GM04503 (cell line): ENCODE data around the gene PTAR1.
A peak's percentile ranks its signal among the peaks of the same experiment; 100 is the strongest.
"Not testable (repeated sequence)": the region's sequence is repeated elsewhere in the genome, so short reads cannot be mapped to it uniquely, and the experiment has no call there.

Source experiments
- DNase-seq: peaks from one replicate; pipeline ENCODE4 v3.0.0-alpha.2; 2012; ENCODE audit warnings: low read depth

PTAR1 gene, protein sequence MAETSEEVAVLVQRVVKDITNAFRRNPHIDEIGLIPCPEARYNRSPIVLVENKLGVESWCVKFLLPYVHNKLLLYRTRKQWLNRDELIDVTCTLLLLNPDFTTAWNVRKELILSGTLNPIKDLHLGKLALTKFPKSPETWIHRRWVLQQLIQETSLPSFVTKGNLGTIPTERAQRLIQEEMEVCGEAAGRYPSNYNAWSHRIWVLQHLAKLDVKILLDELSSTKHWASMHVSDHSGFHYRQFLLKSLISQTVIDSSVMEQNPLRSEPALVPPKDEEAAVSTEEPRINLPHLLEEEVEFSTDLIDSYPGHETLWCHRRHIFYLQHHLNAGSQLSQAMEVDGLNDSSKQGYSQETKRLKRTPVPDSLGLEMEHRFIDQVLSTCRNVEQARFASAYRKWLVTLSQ

DNA sequence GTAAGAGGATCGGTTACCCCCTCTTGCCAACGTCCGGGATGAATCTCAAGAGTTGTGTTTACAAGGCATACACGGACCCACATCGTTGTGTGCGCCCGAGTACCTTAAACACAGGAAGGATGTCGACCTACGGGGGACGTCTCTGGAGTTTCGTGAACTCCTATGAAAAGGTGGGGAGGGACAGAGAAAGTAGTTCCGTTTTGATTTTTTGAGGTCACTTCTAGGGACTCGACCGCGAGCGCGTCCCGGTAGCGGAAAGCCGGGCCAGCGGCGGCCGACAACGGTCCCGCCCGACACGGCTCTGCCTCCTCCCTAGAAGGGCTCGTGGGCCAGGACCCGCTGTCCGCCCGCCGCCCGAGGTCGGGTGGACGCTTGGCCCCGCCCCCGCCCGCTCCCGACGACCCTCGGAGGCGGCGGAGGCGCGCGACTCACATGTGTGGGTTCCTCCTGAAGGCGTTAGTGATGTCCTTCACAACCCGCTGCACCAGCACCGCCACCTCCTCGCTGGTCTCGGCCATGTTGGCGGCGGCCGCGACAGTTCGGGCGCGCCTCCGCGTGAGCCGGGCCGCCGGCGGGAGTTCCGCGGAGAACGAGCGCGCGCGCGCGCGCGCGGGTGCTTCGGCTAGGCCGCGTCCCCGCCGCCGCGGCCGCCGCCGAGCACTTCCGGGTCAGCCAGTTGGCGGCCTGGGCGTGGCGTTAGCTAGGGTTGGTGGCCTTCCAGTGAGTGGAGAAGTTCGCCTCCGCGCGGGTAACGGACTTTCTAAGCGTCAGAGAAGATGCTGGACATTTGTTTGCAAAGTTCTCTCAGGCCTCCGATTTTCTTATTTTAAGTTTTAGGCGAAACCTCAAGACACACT is at the start of gene PTAR1:
TSS of gene PTAR1 (minus strand) at position 591 of the 857 bp plus-strand sequence. CDS start at position 518, 73 bp downstream.
- no peak for DNase-seq

DNA sequence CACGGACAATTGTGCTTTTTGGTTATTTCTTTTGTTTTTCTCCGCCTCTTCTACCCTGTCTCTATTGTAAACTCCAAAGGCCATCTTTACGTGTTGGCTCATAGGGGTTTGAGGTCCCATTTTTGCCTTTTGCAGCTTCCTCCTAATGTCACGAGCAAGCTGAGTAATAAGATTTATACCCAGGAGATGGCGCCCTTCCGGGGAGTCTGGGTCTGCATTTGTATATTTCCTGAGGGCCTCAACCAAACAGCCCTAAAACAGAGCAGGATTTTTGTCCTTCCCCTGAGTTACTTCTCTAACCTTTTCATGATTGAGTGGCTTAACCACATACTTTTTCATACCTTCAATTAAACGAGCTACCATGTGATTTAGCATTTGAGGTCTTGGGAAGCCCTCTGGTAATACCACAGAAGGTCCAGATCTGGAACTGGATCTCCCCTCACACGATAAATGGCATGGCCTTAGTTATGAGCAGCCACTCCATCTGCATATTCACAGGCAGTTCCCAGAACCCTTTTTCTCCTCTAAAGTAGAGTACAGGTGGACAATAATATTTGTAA is 49.6 kb upstream of the PTAR1 start:
- DNase-seq = no peak

DNA sequence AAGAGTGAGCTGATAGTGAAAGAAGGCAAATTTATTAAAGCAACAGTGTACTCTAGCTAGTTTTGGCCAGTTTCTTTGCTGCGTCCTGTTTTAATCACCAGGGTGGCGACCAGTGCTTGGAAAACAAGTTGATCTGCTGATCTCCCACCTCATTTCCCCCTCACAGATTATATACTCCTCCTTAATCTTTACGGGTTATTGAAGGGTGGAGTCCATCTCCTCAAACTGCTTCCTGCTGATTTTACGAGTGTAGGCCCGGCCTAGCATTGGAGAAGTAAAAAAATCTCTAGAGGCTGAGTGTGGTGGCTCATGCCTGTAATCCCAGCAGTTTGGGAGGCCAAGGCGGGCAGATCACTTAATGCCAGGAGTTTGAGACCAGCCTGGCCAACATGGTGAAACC is 46.8 kb upstream of the PTAR1 start:
- DNase-seq = no peak

DNA sequence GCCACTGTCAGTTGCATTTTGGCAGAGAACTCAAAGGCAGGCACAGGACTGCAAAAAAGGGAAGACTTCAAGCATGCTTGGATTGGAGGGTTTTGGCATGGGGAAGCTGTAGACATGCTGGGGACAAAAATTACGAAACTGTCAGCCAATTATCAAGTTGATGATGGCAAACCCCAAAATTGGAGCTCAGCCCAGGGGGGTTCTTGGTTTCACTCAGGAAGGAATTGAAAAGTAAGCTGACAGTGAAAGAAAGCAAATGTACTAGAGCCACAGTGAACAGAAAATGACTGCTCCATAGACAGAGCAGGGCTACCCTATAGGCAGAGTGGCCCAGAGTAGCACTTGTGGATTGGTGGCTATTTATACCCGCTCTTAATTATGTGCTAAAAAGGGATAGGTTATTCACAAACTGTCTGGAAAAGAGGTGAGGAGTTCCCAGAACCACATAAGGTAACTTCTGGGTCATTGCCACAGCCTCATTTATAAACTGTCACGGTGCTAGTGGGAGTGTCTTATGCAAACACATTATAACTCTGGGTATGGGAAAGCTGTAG is 46.2 kb upstream of the PTAR1 start:
- DNase-seq = no peak

DNA sequence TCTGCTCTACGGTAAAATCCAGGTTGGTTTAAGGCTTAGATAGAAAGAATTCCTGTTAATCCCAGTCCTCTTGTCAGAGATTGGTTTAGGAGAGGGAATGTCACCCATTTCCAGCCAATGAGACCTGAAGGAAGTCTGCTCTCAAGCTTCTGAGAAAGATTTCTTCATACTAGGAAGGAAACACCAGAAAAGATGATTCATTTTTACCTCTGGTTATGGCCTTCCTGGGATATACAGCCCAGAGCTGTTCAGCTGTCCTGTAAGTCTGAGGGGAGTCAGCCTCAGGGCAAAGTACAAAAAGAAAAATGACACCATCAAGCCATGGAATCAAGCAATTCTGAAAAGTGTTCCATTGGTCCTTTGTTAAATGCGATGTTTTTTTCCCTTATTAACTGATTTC is 42.2 kb upstream of the PTAR1 start:
- no peak for DNase-seq

DNA sequence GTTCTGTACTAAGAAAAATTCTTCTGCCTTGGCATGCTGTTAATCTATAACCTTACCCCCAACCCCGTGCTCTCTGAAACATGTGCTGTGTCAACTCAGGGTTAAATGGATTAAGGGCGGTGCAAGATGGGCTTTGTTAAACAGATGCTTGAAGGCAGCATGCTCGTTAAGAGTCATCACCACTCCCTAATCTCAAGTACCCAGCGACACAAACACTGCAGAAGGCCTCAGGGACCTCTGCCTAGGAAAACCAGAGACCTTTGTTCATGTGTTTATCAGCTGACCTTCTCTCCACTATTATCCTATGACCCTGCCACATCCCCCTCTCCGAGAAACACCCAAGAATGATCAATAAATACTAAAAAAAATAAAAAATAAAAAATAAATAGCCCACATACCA is 40.2 kb upstream of the PTAR1 start:
- DNase-seq = not testable (repeated sequence)

DNA sequence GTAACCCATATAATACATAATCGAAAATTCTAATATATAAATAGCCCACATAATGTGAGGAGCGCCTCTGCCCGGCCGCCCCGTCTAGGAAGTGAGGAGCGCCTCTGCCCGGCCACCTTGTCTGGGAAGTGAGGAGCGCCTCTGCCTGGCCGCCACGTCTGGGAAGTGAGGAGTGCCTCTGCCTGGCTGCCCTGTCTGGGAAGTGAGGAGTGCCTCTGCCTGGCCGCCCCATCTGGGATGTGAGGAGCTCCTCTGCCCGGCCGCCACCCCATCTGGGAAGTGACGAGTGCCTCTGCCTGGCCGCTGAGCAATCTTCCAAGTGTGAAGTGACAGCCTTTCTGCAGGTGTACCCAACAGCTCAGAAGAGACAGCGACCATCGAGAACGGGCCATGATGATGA is 39.7 kb upstream of the PTAR1 start:
- not testable (repeated sequence) for DNase-seq

DNA sequence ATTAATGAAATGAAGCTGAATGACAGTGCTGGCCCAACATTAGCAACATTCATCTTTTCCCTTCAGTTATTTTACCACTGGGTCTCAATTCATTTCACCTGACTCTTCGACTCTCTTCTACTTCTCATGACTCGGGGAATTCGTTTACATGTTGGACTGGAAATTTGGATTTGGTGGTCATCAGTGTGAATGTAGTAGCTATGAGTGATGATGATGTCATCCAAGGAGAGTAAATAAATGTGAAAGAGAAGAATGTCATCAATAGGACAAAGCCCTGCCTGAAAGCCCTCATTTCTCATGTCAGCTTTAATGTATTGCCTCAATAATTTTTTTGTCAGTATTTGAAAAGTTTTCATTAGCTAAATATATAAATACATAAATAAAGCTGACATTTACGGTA is 38.9 kb upstream of the PTAR1 start:
- no peak for DNase-seq

DNA sequence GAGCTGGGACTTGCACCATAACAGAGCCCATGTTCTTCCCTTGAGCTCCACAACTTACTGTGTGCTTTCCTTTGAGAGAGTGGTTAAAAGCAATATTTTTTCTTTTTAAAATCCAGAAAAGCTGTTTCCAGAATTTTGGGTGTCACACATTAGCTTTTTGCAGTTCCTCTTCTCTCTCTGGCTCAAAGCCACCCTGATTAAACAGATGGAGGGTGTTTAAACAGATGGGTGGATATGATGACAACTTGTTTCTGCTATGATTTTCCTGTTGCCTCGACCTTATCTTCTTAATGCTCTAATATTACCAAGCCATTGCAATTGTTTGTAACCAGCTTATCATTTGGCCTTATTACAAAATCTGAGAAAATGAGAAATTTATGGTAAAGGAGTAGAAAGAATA is 37.9 kb upstream of the PTAR1 start:
- DNase-seq = no peak

DNA sequence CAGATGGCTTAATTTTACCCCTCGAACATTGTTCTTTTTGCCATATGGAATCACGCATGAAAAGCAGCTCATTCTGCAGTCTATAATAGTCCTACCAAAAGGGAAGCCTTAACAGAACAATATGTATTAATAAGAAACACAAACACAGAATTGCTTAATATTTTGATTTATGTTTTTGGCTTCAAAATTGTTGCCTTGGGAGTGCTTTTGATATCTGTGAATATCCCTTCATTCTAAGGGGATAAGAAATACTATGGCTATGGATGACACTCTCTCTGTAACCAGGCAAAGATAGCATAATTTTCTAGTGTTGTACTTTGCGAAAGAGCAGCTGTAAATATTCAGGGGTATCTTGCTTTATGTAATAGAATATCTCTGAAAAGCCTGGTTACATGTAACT is 34.5 kb upstream of the PTAR1 start:
- DNase-seq = no peak

DNA sequence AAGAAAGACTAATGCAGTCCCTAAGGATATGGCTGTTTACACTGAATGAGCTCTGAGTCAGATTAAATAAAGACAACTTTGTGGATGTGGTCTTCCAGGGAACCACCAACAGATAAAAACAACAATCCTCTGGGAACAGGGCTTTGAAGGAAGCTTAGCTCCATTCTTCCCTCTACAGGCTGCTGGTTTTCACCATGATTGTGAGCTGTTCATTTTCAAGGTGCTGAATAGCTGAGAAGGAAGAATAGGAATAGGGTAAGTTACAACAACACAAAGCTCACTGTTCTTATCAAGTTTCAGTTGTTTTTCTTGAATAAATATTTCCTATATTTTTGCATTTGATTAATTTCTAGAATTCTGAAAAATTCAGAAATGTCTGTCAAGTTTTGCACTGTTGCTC is 25.9 kb upstream of the PTAR1 start:
- DNase-seq = peak; percentile 10

DNA sequence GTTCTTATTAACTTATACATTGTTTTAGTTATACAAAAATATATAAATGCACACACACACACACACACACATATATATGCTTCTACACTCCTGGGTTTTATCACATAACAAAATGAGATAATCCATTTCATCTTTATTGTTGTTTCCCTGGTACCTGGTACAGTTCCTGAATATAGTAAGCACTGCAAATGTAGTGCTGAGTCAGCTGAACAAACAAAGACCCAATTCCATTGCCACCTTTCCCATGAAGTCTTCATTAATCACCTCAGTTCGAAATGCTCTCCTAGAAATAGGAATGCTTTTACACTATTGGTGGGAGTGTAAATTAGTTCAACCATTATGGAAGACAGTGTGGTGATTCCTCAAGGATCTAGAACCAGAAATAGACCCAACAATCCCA is 13.4 kb upstream of the PTAR1 start:
- DNase-seq = no peak

DNA sequence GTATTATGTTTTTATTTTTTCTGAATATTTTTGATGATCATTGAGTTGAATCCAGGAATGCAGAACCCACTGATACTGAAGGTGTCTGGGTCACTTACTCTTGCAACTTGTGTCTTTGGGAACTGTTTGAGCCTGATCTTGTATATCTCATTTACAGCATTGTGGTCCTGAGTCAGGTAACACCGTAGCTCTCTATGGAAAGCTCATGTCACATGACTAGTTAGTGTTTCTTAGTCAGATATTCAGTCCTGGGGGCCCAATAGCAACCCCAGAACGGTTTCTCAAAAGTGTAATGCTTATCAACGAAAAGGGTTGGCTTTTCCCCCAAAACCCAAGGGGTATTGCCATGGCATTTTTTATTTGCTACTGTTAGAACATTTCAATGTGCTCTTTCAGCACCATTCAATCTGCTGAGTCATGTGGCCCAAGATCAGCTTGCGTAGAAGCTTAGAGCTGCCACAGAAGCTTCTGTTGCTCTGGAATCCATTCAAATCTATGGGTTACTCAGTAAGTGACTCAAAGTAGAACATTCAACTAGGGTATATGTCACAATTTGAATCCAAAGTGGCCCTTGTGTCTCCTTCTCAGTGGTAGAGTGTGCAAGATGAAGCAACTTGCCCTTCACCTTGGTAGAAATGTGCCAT is 12.1 kb upstream of the PTAR1 start:
- peak; percentile 70 for DNase-seq

DNA sequence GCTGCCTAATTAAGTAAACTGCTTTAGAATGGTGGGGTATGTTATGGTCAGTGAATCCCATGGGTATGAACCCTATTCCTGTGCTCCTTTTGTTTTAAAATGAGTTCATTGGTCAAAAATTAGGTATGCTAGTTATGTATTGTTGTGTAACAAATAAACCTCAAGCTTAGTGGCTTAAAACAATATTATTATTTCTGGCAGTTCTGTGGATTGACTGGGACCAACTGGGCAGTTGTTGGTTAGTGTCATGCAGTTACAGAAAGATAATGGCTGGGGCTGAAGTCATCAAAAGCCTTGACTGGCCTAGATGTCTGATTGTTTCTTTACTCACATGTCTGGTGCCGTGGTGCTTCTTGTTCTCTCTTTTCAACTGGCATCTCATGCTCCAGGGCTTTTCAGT is 8.9 kb upstream of the PTAR1 start:
- no peak for DNase-seq

DNA sequence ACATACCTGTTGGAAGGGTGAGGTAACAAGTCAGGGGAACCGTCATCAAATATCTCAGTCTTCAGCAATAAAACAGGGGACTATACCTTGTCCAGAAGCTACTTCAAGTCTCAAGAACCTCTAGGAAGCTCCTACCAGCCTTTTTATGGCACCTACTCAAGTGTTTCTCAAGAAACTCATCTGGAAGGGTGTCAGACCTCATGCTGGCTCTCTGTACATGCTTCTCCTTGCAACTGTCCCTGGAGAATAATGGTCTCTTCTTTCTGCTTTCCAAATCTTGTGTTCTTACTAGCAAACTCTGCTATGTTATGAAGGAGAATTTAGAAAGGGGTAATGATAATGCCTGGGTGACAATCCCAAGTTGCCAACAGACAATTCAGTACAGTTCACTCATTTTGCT is 8.3 kb upstream of the PTAR1 start:
- DNase-seq = no peak

DNA sequence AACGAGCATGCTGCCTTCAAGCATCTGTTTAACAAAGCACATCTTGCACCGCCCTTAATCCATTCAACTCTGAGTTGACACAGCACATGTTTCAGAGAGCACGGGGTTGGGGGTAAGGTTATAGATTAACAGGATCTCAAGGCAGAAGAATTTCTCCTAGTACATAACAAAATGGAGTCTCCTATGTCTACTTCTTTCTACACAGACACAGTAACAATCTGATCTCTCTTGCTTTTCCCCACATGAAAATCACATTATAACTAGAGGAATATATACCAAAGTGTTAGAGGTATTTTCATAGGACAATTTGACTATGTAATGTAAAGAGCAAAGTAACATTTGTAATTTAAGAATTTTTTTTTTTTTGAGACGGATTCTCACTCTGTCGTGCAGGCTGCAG is 4.1 kb upstream of the PTAR1 start:
- DNase-seq = not testable (repeated sequence)

DNA sequence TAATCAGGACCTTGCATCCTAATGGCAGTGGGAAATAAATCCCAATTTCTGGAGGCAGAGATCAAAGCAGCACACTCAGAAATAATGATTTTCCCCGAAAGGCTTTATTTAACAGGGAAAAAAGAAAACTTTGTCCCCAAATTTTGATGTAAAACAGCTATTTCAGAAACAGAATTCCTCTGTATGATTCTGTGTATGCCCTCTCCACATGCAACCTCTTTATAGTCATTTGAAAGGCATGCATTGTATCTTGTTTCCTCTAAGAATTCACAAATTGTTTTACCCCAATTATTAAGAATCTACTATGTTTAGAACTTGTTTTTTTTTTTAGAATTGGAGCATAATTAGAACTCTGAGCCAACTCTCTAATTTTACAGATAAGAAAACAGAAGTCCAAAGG is 2.7 kb upstream of the PTAR1 start:
- DNase-seq = no peak

DNA sequence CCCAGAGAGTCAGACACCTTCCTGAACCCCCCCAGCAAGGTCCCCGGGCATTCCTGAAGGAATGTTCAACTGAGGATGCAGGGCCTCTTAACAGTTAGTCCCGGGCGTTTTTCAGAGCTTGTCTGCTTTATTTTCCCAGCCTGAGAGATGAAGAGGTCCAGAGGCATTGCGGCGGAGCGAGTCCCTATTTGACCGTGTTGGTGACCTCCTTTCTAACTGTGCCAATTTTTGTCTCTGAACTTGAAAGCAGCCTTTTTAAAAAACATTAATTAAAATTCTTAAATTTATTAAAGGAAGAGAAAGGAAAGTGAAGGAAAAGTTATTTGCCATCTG is 433 bp upstream of the PTAR1 start:
- no peak for DNase-seq

DNA sequence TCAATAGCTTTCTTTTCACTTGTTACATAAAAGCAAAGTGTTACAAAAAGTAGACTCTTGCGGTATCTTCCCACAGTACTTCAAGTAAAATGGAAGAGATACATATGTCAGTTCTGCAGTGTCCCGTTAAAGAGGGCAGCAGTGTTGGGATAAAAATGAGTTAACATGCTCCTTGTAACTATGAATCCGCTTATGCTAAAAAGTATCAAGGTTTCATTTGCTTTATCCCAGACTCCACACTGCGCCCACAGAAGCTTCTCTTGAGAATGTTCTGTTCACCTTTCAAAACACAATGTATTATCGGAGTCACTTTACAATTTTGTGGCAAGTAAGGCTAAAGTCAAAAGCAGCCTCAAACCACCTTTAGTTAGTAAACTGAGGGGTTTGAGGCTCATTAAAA is 790 bp downstream of the PTAR1 start:
- DNase-seq = no peak

DNA sequence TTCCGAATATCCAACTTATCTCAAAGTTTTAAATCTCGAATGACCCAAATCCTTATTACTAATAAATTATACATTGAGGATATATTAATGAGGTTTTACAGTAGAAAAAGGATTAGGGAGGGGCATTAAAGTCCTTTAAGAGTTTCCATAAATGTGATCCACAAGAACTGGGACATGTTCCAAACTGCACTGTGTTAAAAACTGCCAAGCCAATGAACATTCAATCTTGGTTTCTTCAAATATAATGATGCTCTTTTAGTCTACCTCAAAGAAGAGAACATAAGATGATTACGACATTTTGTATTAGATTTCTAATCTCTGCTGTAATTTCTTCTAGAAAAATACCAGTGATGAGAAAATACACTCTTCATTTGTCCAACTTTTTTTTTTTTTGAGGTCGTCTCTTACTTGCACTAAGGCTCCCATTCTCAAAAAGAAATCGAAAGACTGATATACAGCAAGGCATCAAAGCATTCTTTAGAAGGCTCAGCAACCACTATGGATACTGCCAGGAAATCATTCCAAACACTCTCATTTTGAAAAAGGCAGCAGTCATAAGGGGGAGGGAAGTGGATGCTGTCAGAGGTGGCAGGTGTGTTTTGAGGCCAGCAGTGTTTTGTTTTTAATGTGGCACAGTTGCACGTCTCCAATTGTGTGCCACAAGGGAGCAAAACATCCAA is 1.7 kb downstream of the PTAR1 start:
- no peak for DNase-seq

DNA sequence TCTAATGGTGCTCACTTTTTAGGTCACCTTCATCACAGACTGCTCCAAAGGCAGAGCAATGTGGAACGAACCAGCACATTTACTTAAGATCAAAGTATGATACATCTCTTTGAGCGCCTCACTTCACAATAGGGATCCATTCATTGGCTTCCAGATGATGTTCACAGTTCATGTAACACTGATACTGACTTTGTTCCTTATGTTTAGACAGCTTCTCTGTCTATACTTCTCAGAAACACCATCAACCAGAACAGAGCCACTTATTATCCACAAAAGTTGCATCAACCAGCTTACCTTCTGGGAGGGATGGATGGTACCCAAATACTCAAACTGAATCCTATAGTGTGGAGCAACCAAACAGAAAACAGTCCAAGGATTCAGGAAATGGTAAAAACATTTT is 4.6 kb downstream of the PTAR1 start:
- no peak for DNase-seq

DNA sequence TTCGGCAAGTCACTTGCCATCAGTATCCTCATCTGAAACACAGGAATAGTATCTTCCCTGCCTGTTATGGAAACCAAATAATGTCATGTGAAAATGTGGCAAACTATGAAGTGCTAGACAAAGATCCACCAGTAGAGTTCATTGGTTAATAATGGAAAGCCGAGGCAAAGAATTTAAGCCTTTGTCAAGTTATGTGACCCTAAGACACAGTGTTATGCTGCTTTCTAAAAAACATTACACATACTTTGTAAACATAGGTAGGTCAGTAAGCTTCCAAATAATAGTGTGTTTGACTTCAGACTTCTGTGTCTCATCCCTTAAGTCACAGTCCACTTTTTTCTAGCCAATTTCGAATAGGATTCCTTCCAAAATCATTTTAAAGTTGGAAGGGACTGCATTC is 6.0 kb downstream of the PTAR1 start:
- no peak for DNase-seq
